Spleen (tissue), 11 donors: ENCODE results near the gene PPT2. TPM values are rescaled to one million over a fixed set of nuclear protein-coding genes. Genes with fewer than 3 reads are reported as not detected.

Source experiments
- DNase-seq: peaks from one replicate; pipeline ENCODE4 v3.0.0-alpha.2; 2020
- H3K27ac ChIP-seq, 8 donors: fragments of 200-600 bp; sonication (generic) in 7 of 8; 1 replicate in 4 of 8; 2 replicates in 4 of 8; pipeline versions ENCODE4 v1.5.0 to v1.8.0; 2016 to 2021; ENCODE audit warnings: inconsistent platforms in 4 of 8, mild to moderate bottlenecking in 4 of 8, moderate library complexity in 1 of 8
- H3K27me3 ChIP-seq, 7 donors: fragments of 200-600 bp; sonication (generic) in 6 of 7; replicated peaks in 1 of 7; 1 replicate in 4 of 7; 2 replicates in 3 of 7; pipeline versions ENCODE4 v1.5.0 to v1.8.0; 2016 to 2021; ENCODE audit warnings: inconsistent platforms in 3 of 7, mild to moderate bottlenecking in 1 of 7
- H3K36me3 ChIP-seq, 6 donors: fragments of 200-600 bp; sonication (generic) in 5 of 6; 1 replicate in 4 of 6; 2 replicates in 2 of 6; pipeline versions ENCODE4 v1.5.0 to v1.8.0; 2016 to 2021; ENCODE audit warnings: inconsistent platforms in 2 of 6
- H3K4me1 ChIP-seq, 6 donors: fragments of 200-600 bp; sonication (generic) in 5 of 6; 1 replicate in 3 of 6; 2 replicates in 3 of 6; pipeline versions ENCODE4 v1.5.0 to v1.8.0; 2016 to 2021; ENCODE audit warnings: inconsistent platforms in 3 of 6
- H3K4me3 ChIP-seq, 8 donors: fragments of 200-600 bp; sonication (generic) in 7 of 8; 1 replicate in 4 of 8; 2 replicates in 4 of 8; pipeline versions ENCODE4 v1.5.0 to v1.8.0; 2016 to 2021; ENCODE audit warnings: inconsistent platforms in 4 of 8, mild to moderate bottlenecking in 4 of 8, moderate library complexity in 2 of 8
- H3K9me3 ChIP-seq, 8 donors: fragments of 200-600 bp; sonication (generic) in 7 of 8; 1 replicate in 4 of 8; 2 replicates in 4 of 8; pipeline versions ENCODE4 v1.5.0 to v1.8.0; 2016 to 2021; ENCODE audit warnings: inconsistent platforms in 4 of 8
- POLR2A ChIP-seq, 3 donors: fragments of 450-650 bp; IDR thresholded peaks; one replicate each; pipeline ENCODE4 v1.5.1; 2017; ENCODE audit warnings: antibody characterized with exemption in 3 of 3, mild to moderate bottlenecking in 1 of 3
- POLR2AphosphoS5 ChIP-seq, 3 donors: sonication (generic); formaldehyde crosslinking; IDR thresholded peaks; one replicate each; pipeline ENCODE4 v1.5.1; 2017; ENCODE audit warnings: antibody characterized with exemption in 3 of 3
- whole genome bisulfite sequencing, 5 donors: extraction: QIAGEN DNeasy Blood & Tissue Kit in 3 of 5; methylation state at CpG; one replicate each; pipeline versions ENCODE4 v1.1.5 to v1.1.7; 2013 to 2018; 5-methylcytosine and 5-hydroxymethylcytosine counted together
- intact Hi-C: fragments of 100-400 bp; cut with DNase I; formaldehyde crosslinking; loops from one replicate; pipeline ENCODE4 v1.15.0; 2023; ENCODE audit warnings: low total_unique reads
- polyA plus RNA-seq, 3 donors: library from polyadenylated mRNA; stranded (reverse); fragments of 200-250 nt; gene quantifications; one replicate each; pipeline ENCODE4 v1.2.1, GENCODE V29; 2013
- total RNA-seq, 7 donors: library from RNA; depleted of rRNA in 3 of 7; stranded (reverse); fragments of >200 nt in 3 of 7; fragmentation: NEBNext Ultra II Directional in 4 of 7; extraction: Animal tissue kit (Norgen Biotek cat#: 25700) in 4 of 7; gene quantifications; one replicate each; pipeline versions ENCODE4 v1.1.0 to v1.2.1, GENCODE V29; 2016 to 2021
- TF ChIP-seq, protein P1 (sequence below), 11 experiments: fragments of 200-600 bp in 7 of 11; fragments of 450-650 bp in 4 of 11; sonication (generic) in 4 of 11; IDR thresholded peaks in 8 of 11; conservative IDR thresholded peaks in 3 of 11; 1 replicate in 7 of 11; 2 replicates in 4 of 11; pipeline versions ENCODE4 v1.4.0 to v1.8.0; 2016 to 2021; ENCODE audit warnings: antibody characterized with exemption in 11 of 11, inconsistent platforms in 4 of 11, mild to moderate bottlenecking in 1 of 11
- donor health status: healthy with polysubstance abuse.
- donor health status: DM: no; HTN: no; CAD: no; lungs with moderate emphysema.
- donor health status: DM: no; HTN: no; CAD: no.
- donor health status: Bipolar disorder and iron deficiency.
- donor health status: healthy.
- donor health status: DM: no; HTN: no; CAD: no.
- donor health status: DM: yes; HTN: yes; CAD: no.

The PPT2 gene
- total and polyA plus RNA-seq, 10 donors = 2.3 to 26.7 (median 16.8) TPM

DNA sequence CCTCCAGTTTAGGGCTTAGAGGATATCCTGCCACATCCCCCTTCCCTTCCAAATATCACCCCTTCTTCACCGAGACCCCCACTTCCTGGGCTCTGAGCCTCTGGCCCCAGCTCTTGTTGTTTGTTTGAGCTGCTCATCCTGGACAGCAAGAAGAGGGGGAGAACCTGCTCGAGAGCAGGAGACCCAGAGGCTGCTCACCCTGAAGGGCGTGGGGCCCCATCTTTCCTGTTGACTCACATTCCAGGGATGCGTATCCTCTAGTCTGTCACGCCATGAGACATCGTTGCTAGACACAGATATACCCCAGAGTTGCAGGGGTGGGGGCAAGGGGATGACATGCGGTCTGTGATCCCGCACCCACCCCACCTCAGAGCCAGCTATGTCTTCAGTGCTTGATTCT is 39.1 kb upstream of the PPT2 start:
- DNase-seq = no peak
- intact Hi-C loops = no loop called here
- no peak overlapping the region for H3K4me3 ChIP-seq
- peak overlapping the region in 4 of 8 donors; percentile 16 to 64 (median 54) for H3K27ac ChIP-seq
- 79 to 85% (median 80%) methylated on average over 8 of the region's 8 CpGs for WGBS, 5 donors
- H3K4me1 ChIP-seq = peaks cover 15 to 78% (median 43%) of the 10 kb centered on the region in 6 donors
- no peaks in the 10 kb centered on the region for H3K27me3 ChIP-seq
- no peaks in the 10 kb centered on the region for H3K9me3 ChIP-seq
- H3K36me3 ChIP-seq = peaks cover 2 to 90% (median 49%) of the 10 kb centered on the region in 6 donors
- TF ChIP-seq POLR2AphosphoS5 (IDR thresholded peaks at IDR 0.05) (no peak), POLR2A (IDR thresholded peaks at IDR 0.05) (no peak)
- TF ChIP-seq, protein P1, sequence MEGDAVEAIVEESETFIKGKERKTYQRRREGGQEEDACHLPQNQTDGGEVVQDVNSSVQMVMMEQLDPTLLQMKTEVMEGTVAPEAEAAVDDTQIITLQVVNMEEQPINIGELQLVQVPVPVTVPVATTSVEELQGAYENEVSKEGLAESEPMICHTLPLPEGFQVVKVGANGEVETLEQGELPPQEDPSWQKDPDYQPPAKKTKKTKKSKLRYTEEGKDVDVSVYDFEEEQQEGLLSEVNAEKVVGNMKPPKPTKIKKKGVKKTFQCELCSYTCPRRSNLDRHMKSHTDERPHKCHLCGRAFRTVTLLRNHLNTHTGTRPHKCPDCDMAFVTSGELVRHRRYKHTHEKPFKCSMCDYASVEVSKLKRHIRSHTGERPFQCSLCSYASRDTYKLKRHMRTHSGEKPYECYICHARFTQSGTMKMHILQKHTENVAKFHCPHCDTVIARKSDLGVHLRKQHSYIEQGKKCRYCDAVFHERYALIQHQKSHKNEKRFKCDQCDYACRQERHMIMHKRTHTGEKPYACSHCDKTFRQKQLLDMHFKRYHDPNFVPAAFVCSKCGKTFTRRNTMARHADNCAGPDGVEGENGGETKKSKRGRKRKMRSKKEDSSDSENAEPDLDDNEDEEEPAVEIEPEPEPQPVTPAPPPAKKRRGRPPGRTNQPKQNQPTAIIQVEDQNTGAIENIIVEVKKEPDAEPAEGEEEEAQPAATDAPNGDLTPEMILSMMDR (IDR thresholded peaks at IDR 0.05 in 8 of 11, conservative IDR thresholded peaks at IDR 0.05 in 3 of 11) = no peak

DNA sequence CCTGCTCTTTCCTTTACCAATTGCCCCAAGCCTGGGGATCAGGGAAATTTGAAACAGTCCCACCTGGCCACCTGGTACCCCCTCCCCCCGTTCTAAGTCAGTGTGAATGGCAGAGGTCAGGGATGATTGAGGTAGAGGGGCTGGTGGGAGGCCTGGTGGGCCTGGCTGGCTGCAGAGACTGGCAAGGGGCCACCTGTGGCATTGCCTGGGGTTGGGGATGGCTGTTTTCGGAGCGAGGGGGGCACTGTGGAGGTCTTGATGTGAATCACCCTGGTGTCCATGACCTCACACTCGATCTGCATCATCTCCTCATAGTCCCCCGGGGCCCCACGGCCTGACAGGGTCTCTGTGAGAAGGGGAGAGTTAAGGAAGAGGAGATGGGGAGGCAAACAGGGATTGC is 38.3 kb upstream of the PPT2 start:
- Histone ChIP-seq H3K9me3 (no peaks in the 10 kb centered on the region), H3K36me3 (peaks cover 2 to 96% (median 58%) of the 10 kb centered on the region in 6 donors), H3K4me3 (no peak overlapping the region), H3K27me3 (no peaks in the 10 kb centered on the region), H3K27ac (no peak overlapping the region), H3K4me1 (peaks cover 15 to 73% (median 41%) of the 10 kb centered on the region in 6 donors)
- intact Hi-C loops = no loop called here
- 85 to 94% (median 89%) methylated on average over 6 of the region's 6 CpGs for WGBS, 5 donors
- no peak for DNase-seq
- TF ChIP-seq, protein P1 (IDR thresholded peaks at IDR 0.05 in 8 of 11, conservative IDR thresholded peaks at IDR 0.05 in 3 of 11) = no peak
- peak in 1 of 3 donors; percentile 6 for TF ChIP-seq POLR2AphosphoS5 (IDR thresholded peaks at IDR 0.05)
- no peak for TF ChIP-seq POLR2A (IDR thresholded peaks at IDR 0.05)

DNA sequence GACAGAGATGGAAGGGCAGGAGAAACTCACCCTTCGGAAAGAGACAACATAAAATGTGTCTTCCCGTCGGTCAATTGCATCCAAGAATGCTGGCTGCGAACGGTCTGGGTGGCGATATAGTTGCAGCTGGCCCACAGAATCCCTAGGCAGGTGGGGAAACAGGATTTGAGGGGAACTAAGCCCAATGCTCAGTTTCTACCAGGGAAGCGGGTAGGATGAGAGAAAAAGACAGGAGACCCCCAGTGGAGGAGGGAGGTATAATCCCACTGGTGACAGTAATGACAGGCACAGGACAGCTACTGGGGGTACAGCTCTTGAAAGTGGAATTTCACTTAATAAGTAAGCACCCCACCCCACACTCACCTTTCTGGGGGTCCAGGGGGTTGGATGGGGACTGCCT is 37.3 kb upstream of the PPT2 start:
- Histone ChIP-seq H3K4me1 (peaks cover 13 to 63% (median 32%) of the 10 kb centered on the region in 6 donors), H3K27ac (peak overlapping the region in 2 of 8 donors; percentile 12 to 15)

DNA sequence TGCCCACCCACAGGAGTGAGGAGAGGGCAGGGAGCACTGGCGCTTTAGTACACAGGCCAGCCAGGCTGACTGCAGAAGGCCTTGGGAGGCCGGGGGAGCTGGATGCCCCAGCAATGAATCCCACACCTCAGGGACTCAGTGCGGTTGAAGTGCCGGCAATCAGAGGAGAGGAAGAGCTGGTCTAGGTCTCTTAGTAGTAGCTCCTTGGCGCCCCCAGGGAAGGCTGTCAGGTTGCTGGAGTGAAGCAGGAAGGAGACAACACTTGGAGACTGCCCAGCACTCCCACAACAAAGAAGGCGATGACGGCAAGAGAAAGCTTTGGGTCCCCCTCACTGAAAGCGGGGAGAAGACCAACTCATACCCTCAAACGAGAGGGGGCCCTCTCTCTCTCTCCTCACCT is 36.5 kb upstream of the PPT2 start:
- WGBS, 5 donors = 90 to 96% (median 94%) methylated on average over 9 of the region's 9 CpGs
- TF ChIP-seq POLR2A (IDR thresholded peaks at IDR 0.05) (no peak), POLR2AphosphoS5 (IDR thresholded peaks at IDR 0.05) (peak in 2 of 3 donors; percentile 9 to 42)
- Histone ChIP-seq H3K36me3 (peaks cover 6 to 96% (median 76%) of the 10 kb centered on the region in 6 donors), H3K27ac (peak overlapping the region in 2 of 8 donors; percentile 17 to 58), H3K4me3 (no peak overlapping the region), H3K27me3 (no peaks in the 10 kb centered on the region), H3K9me3 (no peaks in the 10 kb centered on the region), H3K4me1 (peaks cover 13 to 55% (median 31%) of the 10 kb centered on the region in 6 donors)
- intact Hi-C loops = no loop called here
- no peak for DNase-seq

More for the DNA sequence above, 37.3 kb upstream of the PPT2 start:
- no peaks in the 10 kb centered on the region for H3K9me3 ChIP-seq
- peaks cover 6 to 96% (median 68%) of the 10 kb centered on the region in 6 donors for H3K36me3 ChIP-seq
- H3K27me3 ChIP-seq = no peaks in the 10 kb centered on the region
- no peak overlapping the region for H3K4me3 ChIP-seq
- intact Hi-C loops = no loop called here
- no peak for DNase-seq
- WGBS, 5 donors = 87 to 96% (median 92%) methylated on average over 7 of the region's 7 CpGs
- TF ChIP-seq POLR2AphosphoS5 (IDR thresholded peaks at IDR 0.05) = no peak
- TF ChIP-seq, protein P1 (IDR thresholded peaks at IDR 0.05 in 8 of 11, conservative IDR thresholded peaks at IDR 0.05 in 3 of 11) = peak in 6 of 11 experiments; percentile 19 to 42 (median 36)
